NB4 (cell line): ENCODE results near the gene STRADA.

Experiments
- DNase-seq: peaks from one replicate; pipeline ENCODE4 v3.0.0; 2010; ENCODE audit warnings: low read depth
- H3K4me3 ChIP-seq: one replicate; pipeline ENCODE4 v1.5.1; 2011; ENCODE audit warnings: mild to moderate bottlenecking, low read depth, low read length, moderate library complexity
- MYC ChIP-seq: IDR thresholded peaks from 2 replicates; pipeline ENCODE4 v1.6.1; 2011; ENCODE audit warnings: low read depth, low read length
- POLR2A ChIP-seq: IDR thresholded peaks from 2 replicates; pipeline ENCODE4 v1.6.1; 2011; ENCODE audit warnings: mild to moderate bottlenecking; ENCODE audit not compliant: insufficient read length; ENCODE audit errors: extremely low read depth
- TF ChIP-seq, protein P1 (sequence below): IDR thresholded peaks from one replicate; pipeline ENCODE4 v1.5.1; 2012; ENCODE audit warnings: low read depth, low read length
- TF ChIP-seq, protein P2 (sequence below): IDR thresholded peaks from 2 replicates; pipeline ENCODE4 v1.6.1; 2011; ENCODE audit warnings: low read depth, low read length

STRADA gene

DNA sequence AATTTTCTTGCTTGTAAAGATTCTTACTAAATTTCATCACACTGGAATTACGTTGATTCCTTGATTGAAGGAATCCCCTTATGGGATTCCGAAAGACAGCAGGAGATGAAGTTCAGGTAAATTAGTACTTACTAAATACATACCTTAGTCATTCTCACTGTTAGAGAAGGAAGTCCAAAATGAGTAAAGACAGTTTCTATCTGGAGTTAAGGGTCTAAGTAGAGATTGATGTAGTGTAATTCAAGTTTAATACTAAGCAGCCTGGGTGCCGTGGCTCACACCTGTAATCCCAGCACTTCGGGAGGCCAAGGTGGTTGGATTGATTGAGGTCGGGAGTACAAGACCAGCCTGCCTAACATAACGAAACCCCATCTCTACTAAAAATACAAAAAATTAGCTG lies 41.9 kb upstream of the STRADA start:
- no peak overlapping the region for H3K4me3 ChIP-seq
- TF ChIP-seq, protein P1, sequence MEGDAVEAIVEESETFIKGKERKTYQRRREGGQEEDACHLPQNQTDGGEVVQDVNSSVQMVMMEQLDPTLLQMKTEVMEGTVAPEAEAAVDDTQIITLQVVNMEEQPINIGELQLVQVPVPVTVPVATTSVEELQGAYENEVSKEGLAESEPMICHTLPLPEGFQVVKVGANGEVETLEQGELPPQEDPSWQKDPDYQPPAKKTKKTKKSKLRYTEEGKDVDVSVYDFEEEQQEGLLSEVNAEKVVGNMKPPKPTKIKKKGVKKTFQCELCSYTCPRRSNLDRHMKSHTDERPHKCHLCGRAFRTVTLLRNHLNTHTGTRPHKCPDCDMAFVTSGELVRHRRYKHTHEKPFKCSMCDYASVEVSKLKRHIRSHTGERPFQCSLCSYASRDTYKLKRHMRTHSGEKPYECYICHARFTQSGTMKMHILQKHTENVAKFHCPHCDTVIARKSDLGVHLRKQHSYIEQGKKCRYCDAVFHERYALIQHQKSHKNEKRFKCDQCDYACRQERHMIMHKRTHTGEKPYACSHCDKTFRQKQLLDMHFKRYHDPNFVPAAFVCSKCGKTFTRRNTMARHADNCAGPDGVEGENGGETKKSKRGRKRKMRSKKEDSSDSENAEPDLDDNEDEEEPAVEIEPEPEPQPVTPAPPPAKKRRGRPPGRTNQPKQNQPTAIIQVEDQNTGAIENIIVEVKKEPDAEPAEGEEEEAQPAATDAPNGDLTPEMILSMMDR, result no peak
- TF ChIP-seq, protein P2, sequence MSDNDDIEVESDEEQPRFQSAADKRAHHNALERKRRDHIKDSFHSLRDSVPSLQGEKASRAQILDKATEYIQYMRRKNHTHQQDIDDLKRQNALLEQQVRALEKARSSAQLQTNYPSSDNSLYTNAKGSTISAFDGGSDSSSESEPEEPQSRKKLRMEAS, result no peak
- TF ChIP-seq POLR2A (no peak), MYC (no peak)
- DNase-seq, result no peak

DNA sequence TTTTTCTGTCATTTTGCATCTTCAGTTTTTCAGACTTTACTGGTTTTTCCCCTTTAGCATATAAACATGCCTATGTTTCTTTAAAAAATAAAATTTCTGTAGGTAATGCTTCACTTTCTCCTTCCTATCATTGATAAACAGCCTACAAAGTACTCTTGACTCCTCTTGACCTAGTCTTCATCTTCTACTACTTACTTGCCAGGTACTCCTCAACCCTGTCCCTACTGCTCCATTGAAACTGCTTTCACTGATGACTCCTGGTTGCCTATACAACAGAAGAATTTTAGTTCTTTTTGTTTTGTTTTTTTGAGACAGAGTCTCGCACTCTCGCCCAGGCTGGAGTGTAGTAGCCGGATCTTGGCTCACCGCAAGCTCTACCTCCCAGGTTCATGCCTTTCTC lies 39.3 kb upstream of the STRADA start:
- TF ChIP-seq, protein P2, result no peak
- no peak for TF ChIP-seq POLR2A
- TF ChIP-seq, protein P1, result no peak
- TF ChIP-seq MYC, result no peak
- no peak for DNase-seq
- H3K4me3 ChIP-seq, result no peak overlapping the region

DNA sequence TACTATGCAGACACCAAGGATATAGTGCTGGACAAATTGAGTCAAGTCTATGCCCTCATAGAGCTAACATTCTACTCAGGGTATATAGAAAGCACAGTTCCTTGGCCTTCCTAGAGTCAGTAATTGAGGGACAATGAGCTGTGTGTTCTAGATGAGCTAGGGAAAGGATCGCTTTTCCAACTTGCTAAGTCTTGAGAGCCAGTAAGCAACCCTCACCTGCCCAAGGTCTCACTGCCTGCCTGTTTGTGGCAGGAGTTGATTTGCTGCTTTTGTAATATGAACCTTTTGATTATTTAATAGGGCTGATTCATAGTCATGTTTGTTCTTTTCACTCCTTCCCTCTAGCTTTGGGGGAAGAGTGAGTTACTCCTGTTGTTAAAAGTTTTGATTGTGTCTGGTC lies 38.9 kb upstream of the STRADA start:
- no peak overlapping the region for H3K4me3 ChIP-seq
- no peak for TF ChIP-seq POLR2A
- no peak for TF ChIP-seq MYC
- TF ChIP-seq, protein P2, result no peak
- TF ChIP-seq, protein P1, result no peak
- DNase-seq, result no peak

DNA sequence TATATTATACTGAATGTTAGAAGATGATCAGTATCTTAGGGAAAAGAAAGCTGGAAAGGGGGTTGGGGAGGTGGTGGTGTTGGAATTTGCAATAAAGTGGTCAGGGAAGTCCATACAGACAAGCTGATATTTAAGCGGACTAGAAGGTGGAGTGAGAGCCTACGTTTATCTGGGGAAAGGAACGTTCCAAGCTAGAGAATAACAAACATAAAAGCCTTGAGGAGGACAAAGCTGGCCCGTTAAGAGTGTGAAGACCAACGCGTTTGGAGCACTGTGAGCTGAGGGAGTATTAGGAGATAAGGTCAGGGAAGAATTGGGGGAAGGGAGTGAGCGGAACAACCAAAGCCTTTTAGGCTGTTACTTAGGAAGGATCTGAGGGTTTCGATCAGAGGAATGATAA lies 33.8 kb upstream of the STRADA start:
- TF ChIP-seq, protein P2, result no peak
- TF ChIP-seq, protein P1, result no peak
- TF ChIP-seq POLR2A, result no peak
- TF ChIP-seq MYC, result no peak
- no peak for DNase-seq

DNA sequence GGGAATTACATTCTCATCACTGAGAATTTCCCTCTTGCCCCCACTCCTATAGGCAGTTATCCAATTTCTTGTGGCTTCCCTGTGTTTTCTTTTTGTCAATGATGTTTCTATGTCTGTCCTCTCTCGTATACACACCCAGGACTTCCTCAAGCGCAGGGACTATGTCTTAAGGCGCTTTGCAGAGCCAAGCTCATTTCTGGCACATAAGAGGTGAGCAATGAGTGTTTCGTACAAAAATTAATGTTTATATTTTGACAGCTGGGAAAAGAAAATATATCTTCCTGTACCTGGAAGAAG lies 33.3 kb upstream of the STRADA start:
- TF ChIP-seq POLR2A (no peak), MYC (no peak)
- TF ChIP-seq, protein P2, result no peak
- TF ChIP-seq, protein P1, result no peak
- DNase-seq, result peak; percentile 56
- peak overlapping the region; percentile 99 for H3K4me3 ChIP-seq

More for the DNA sequence above, 33.8 kb upstream of the STRADA start:
- peak overlapping the region; percentile 99 for H3K4me3 ChIP-seq
